SK-N-SH (cell line): ENCODE data around the gene KRT17. TPM values are rescaled to one million over a fixed set of nuclear protein-coding genes. Genes with fewer than 3 reads are reported as not detected.

Experiments
- CTCF ChIA-PET: fragments of 300-600, 350-600 bp; formaldehyde crosslinking; extraction: SDS; loops from one replicate; lab custom pipeline; 2021; lab: Yijun Ruan, JAX
- POLR2A ChIA-PET: fragments of 350-600 bp; sonication (Branson Sonifier 250); formaldehyde crosslinking; extraction: SDS; loops from one replicate; lab custom pipeline; 2020; ENCODE audit warnings: antibody characterized with exemption, inconsistent platforms; lab: Yijun Ruan, JAX
- DNase-seq: peaks from one replicate; pipeline ENCODE4 v3.0.0; 2012
- H2AFZ ChIP-seq: fragments of 200-600 bp; sonication (generic); 2 replicates; pipeline ENCODE4 v1.8.1; 2016; ENCODE audit warnings: antibody characterized with exemption, mild to moderate bottlenecking, low read depth
- H3F3A ChIP-seq: fragments of 200-600 bp; sonication (generic); replicated peaks from 2 replicates; pipeline ENCODE3; 2016; ENCODE audit warnings: antibody characterized with exemption, mild to moderate bottlenecking; ENCODE audit not compliant: insufficient read depth
- H3K27ac ChIP-seq, 2 experiments: fragments of 200-500 bp in 1 of 2; fragments of 200-600 bp in 1 of 2; sonication (Bioruptor generic) in 1 of 2; sonication (generic), shearing (Covaris generic) in 1 of 2; 2 replicates each; pipeline versions ENCODE4 v1.5.1 to v1.6.1; 2014 to 2016; ENCODE audit warnings: low read depth in 2 of 2, inconsistent platforms in 1 of 2, low read length in 1 of 2, mild to moderate bottlenecking in 1 of 2, mixed read lengths in 1 of 2
- H3K27me3 ChIP-seq: fragments of 200-600 bp; sonication (generic), shearing (Covaris generic); 2 replicates; pipeline ENCODE4 v1.6.1; 2016; ENCODE audit warnings: mixed run types; ENCODE audit not compliant: insufficient read depth
- H3K36me3 ChIP-seq, 2 experiments: fragments of 200-500 bp in 1 of 2; fragments of 200-600 bp in 1 of 2; sonication (Bioruptor generic) in 1 of 2; sonication (generic) in 1 of 2; replicated peaks in 1 of 2; 2 replicates each; pipeline versions ENCODE3 to v1.5.1; 2014 to 2016; ENCODE audit warnings: low read length in 1 of 2, mild to moderate bottlenecking in 1 of 2; ENCODE audit not compliant: insufficient read depth in 2 of 2, control insufficient read depth in 1 of 2
- H3K4me1 ChIP-seq, 2 experiments: fragments of 200-500 bp in 1 of 2; fragments of 200-600 bp in 1 of 2; sonication (Bioruptor generic) in 1 of 2; sonication (generic), shearing (Covaris generic) in 1 of 2; 2 replicates each; pipeline versions ENCODE4 v1.5.1 to v1.6.1; 2014 to 2016; ENCODE audit warnings: low read depth in 1 of 2, low read length in 1 of 2, mixed run types in 1 of 2; ENCODE audit not compliant: insufficient read depth in 2 of 2, control insufficient read depth in 1 of 2
- H3K4me2 ChIP-seq: fragments of 200-600 bp; sonication (generic), shearing (Covaris generic); 2 replicates; pipeline ENCODE4 v1.6.1; 2017; ENCODE audit warnings: mixed run types
- H3K4me3 ChIP-seq, 2 experiments: fragments of 200-500 bp in 1 of 2; fragments of 200-600 bp in 1 of 2; sonication (Bioruptor generic) in 1 of 2; sonication (generic), shearing (Covaris generic) in 1 of 2; 2 replicates each; pipeline versions ENCODE4 v1.5.1 to v1.8.1; 2014 to 2016; ENCODE audit warnings: low read depth in 2 of 2, inconsistent platforms in 1 of 2, low read length in 1 of 2, mild to moderate bottlenecking in 1 of 2, mixed read lengths in 1 of 2, moderate library complexity in 1 of 2
- H3K79me2 ChIP-seq: fragments of 200-600 bp; sonication (generic); 2 replicates; pipeline ENCODE4 v1.8.1; 2017; ENCODE audit warnings: mild to moderate bottlenecking; ENCODE audit not compliant: insufficient read depth
- H3K9ac ChIP-seq: fragments of 200-600 bp; sonication (generic); 2 replicates; pipeline ENCODE4 v1.6.1; 2017; ENCODE audit warnings: mixed run types
- H3K9me2 ChIP-seq: fragments of 200-600 bp; sonication (generic); 2 replicates; pipeline ENCODE4 v1.6.1; 2017; ENCODE audit warnings: mixed run types
- H3K9me3 ChIP-seq: fragments of 200-600 bp; sonication (generic); 2 replicates; pipeline ENCODE4 v1.6.1; 2017; ENCODE audit warnings: mixed run types, mild to moderate bottlenecking, moderate library complexity
- H4K20me1 ChIP-seq: fragments of 200-600 bp; sonication (generic); 2 replicates; pipeline ENCODE4 v1.6.1; 2017; ENCODE audit warnings: mild to moderate bottlenecking, mixed run types; ENCODE audit not compliant: insufficient read depth
- FOXJ3 ChIP-seq: sonication (generic); formaldehyde crosslinking; IDR thresholded peaks from 2 replicates; pipeline ENCODE4 v1.5.1; 2020; ENCODE audit warnings: mild to moderate bottlenecking, missing genetic modification reagents
- IRF3 ChIP-seq: fragments of 150-350 bp; IDR thresholded peaks from 2 replicates; pipeline ENCODE4 v1.6.1; 2016; ENCODE audit warnings: mild to moderate bottlenecking, low read depth, low read length
- JUND ChIP-seq: IDR thresholded peaks from 2 replicates; pipeline ENCODE4 v1.4.0; 2012
- MAX ChIP-seq: IDR thresholded peaks from 2 replicates; pipeline ENCODE4 v1.4.0; 2012; ENCODE audit warnings: low read depth
- MEF2A ChIP-seq: IDR thresholded peaks from 2 replicates; pipeline ENCODE4 v1.4.0; 2012; ENCODE audit warnings: low read depth, borderline replicate concordance
- NFIC ChIP-seq: IDR thresholded peaks from 2 replicates; pipeline ENCODE4 v1.4.0; 2012; ENCODE audit warnings: borderline replicate concordance
- NRF1 ChIP-seq: IDR thresholded peaks from 2 replicates; pipeline ENCODE4 v1.6.1; 2012; ENCODE audit warnings: low read depth, mild to moderate bottlenecking, low read length
- PBX3 ChIP-seq: IDR thresholded peaks from 2 replicates; pipeline ENCODE4; 2012
- POLR2AphosphoS5 ChIP-seq: IDR thresholded peaks from 2 replicates; pipeline ENCODE4 v1.6.1; 2012; ENCODE audit warnings: low read depth, low read length
- RFX5 ChIP-seq: IDR thresholded peaks from 2 replicates; pipeline ENCODE4 v1.6.1; 2012; ENCODE audit warnings: mild to moderate bottlenecking, improper control_type of control experiment, low read length
- RXRA ChIP-seq: IDR thresholded peaks from 2 replicates; pipeline ENCODE4 v1.4.0; 2012; ENCODE audit warnings: low read depth, mild to moderate bottlenecking, borderline replicate concordance
- SMC3 ChIP-seq: IDR thresholded peaks from 2 replicates; pipeline ENCODE4 v1.6.1; 2012; ENCODE audit warnings: low read depth, low read length, improper control_type of control experiment
- TCF12 ChIP-seq: IDR thresholded peaks from 2 replicates; pipeline ENCODE4 v1.4.0; 2012
- TEAD4 ChIP-seq: IDR thresholded peaks from 2 replicates; pipeline ENCODE4 v1.4.0; 2012; ENCODE audit warnings: mild to moderate bottlenecking, borderline replicate concordance; ENCODE audit not compliant: insufficient read depth
- USF1 ChIP-seq: IDR thresholded peaks from 2 replicates; pipeline ENCODE4 v1.4.0; 2012; ENCODE audit warnings: low read depth, borderline replicate concordance
- WGBS: methylation state at CpG from one replicate; pipeline ENCODE4 v1.1.6; 2017; ENCODE audit warnings: low lambda C conversion rate; 5-methylcytosine and 5-hydroxymethylcytosine counted together
- polyA plus RNA-seq, 3 experiments: library from polyadenylated mRNA; depleted of rRNA; stranded (reverse); fragments of >200 nt; gene quantifications; 2 replicates each; pipeline ENCODE4 v1.2.3, GENCODE V29; 2012
- TF ChIP-seq, protein P1 (sequence below): IDR thresholded peaks from 2 replicates; pipeline ENCODE4 v1.6.1; 2012; ENCODE audit warnings: mild to moderate bottlenecking, low read depth, low read length, moderate library complexity
- TF ChIP-seq, protein P2 (sequence below): fragments of 200-600 bp; sonication (generic); IDR thresholded peaks from 2 replicates; pipeline ENCODE4 v1.6.1; 2017; ENCODE audit warnings: antibody characterized with exemption, mild to moderate bottlenecking, moderate library complexity

Gene KRT17
- polyA plus RNA-seq, 1 of the 3 experiments (the other 2 are of a cell fraction), result 0.39 TPM

GRCh38 chr17:41588126-41588810, 36.1 kb downstream of the KRT17 start:
- Histone ChIP-seq H3K4me1 (no peaks in the 10 kb centered on the region), H3F3A (no peaks in the 10 kb centered on the region), H3K27ac (no peak overlapping the region)
- TF ChIP-seq, protein P1, sequence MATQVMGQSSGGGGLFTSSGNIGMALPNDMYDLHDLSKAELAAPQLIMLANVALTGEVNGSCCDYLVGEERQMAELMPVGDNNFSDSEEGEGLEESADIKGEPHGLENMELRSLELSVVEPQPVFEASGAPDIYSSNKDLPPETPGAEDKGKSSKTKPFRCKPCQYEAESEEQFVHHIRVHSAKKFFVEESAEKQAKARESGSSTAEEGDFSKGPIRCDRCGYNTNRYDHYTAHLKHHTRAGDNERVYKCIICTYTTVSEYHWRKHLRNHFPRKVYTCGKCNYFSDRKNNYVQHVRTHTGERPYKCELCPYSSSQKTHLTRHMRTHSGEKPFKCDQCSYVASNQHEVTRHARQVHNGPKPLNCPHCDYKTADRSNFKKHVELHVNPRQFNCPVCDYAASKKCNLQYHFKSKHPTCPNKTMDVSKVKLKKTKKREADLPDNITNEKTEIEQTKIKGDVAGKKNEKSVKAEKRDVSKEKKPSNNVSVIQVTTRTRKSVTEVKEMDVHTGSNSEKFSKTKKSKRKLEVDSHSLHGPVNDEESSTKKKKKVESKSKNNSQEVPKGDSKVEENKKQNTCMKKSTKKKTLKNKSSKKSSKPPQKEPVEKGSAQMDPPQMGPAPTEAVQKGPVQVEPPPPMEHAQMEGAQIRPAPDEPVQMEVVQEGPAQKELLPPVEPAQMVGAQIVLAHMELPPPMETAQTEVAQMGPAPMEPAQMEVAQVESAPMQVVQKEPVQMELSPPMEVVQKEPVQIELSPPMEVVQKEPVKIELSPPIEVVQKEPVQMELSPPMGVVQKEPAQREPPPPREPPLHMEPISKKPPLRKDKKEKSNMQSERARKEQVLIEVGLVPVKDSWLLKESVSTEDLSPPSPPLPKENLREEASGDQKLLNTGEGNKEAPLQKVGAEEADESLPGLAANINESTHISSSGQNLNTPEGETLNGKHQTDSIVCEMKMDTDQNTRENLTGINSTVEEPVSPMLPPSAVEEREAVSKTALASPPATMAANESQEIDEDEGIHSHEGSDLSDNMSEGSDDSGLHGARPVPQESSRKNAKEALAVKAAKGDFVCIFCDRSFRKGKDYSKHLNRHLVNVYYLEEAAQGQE, result no peak
- TF ChIP-seq RFX5 (no peak), POLR2AphosphoS5 (no peak), RXRA (no peak), MEF2A (no peak), USF1 (no peak), MAX (no peak), PBX3 (no peak), TCF12 (no peak), IRF3 (no peak), NFIC (no peak), NRF1 (no peak), SMC3 (no peak), JUND (no peak), FOXJ3 (CRISPR knock-in tag) (no peak), TEAD4 (no peak)
- TF ChIP-seq, protein P2, sequence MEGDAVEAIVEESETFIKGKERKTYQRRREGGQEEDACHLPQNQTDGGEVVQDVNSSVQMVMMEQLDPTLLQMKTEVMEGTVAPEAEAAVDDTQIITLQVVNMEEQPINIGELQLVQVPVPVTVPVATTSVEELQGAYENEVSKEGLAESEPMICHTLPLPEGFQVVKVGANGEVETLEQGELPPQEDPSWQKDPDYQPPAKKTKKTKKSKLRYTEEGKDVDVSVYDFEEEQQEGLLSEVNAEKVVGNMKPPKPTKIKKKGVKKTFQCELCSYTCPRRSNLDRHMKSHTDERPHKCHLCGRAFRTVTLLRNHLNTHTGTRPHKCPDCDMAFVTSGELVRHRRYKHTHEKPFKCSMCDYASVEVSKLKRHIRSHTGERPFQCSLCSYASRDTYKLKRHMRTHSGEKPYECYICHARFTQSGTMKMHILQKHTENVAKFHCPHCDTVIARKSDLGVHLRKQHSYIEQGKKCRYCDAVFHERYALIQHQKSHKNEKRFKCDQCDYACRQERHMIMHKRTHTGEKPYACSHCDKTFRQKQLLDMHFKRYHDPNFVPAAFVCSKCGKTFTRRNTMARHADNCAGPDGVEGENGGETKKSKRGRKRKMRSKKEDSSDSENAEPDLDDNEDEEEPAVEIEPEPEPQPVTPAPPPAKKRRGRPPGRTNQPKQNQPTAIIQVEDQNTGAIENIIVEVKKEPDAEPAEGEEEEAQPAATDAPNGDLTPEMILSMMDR, result no peak
- TF ChIP-seq, all 33 proteins: peak for 0
- no peaks in the 10 kb centered on the region for H3K9me2 ChIP-seq
- peaks cover 21% of the 10 kb centered on the region; the same call in 1 of the 2 replicates for H3K27me3 ChIP-seq
- H3K9me3 ChIP-seq, result no peaks in the 10 kb centered on the region
- no peaks in the 10 kb centered on the region for H4K20me1 ChIP-seq
- H3K4me3 ChIP-seq, result no peak overlapping the region
- H3K36me3 ChIP-seq, result no peaks in the 10 kb centered on the region
- H3K79me2 ChIP-seq, result no peaks in the 10 kb centered on the region
- CTCF ChIA-PET, result interaction anchor here (1.0 to 2.7 kb wide), 3 partner anchors 8 to 75 kb away, joined by 3 to 10 read pairs (median 3); no protein-coding TSS in a partner anchor
- WGBS, result 17% methylated on average over 5 of the region's 8 CpGs
- no peak overlapping the region for H2AFZ ChIP-seq
- H3K4me2 ChIP-seq, result no peak overlapping the region
- POLR2A ChIA-PET, result no interaction called here
- no peak for DNase-seq
- no peak overlapping the region for H3K9ac ChIP-seq
